K562 (cell line): ENCODE results near the gene IQGAP3.

ENCODE experiments used
- EZH2 ChIP-seq: IDR thresholded peaks from 2 replicates; pipeline ENCODE4 v1.6.1; 2012; ENCODE audit warnings: low read depth, mild to moderate bottlenecking, inconsistent platforms, low read length, borderline replicate concordance
- HSF4 ChIP-seq: fragments of 250-450 bp; sonication (Bioruptor Pico); IDR thresholded peaks from 2 replicates; pipeline ENCODE4 v2.1.2; 2022; ENCODE audit warnings: mild to moderate bottlenecking, moderate library complexity, borderline replicate concordance
- ILF3 ChIP-seq: fragments of 450-650 bp; IDR thresholded peaks from 2 replicates; pipeline ENCODE4 v1.6.1; 2018; ENCODE audit warnings: antibody characterized with exemption, mild to moderate bottlenecking, moderate library complexity, borderline replicate concordance
- IRF2 ChIP-seq: sonication (generic); formaldehyde crosslinking; IDR thresholded peaks from 2 replicates; pipeline ENCODE4 v1.8.1; 2022; ENCODE audit warnings: mild to moderate bottlenecking, missing genetic modification reagents
- MED1 ChIP-seq: sonication (generic); formaldehyde crosslinking; IDR thresholded peaks from 2 replicates; pipeline ENCODE4 v1.8.1; 2023; ENCODE audit warnings: missing genetic modification reagents, borderline replicate concordance
- MYC ChIP-seq, 2 experiments: fragments of 250-450 bp in 1 of 2; sonication (Bioruptor Pico) in 1 of 2; IDR thresholded peaks; 2 replicates each; pipeline versions ENCODE4 v1.5.1 to v1.6.1; 2012 to 2021; ENCODE audit warnings: low read depth in 2 of 2, borderline replicate concordance in 1 of 2, improper control_type of control experiment in 1 of 2, low read length in 1 of 2, mild to moderate bottlenecking in 1 of 2, moderate library complexity in 1 of 2
- SREBF2 ChIP-seq: sonication (generic); formaldehyde crosslinking; IDR thresholded peaks from 2 replicates; pipeline ENCODE4 v1.4.0; 2020; ENCODE audit warnings: mild to moderate bottlenecking, missing genetic modification reagents
- TOE1 ChIP-seq, 2 experiments: fragments of 450-650 bp in 1 of 2; sonication (generic) in 1 of 2; formaldehyde crosslinking in 1 of 2; IDR thresholded peaks; 2 replicates each; pipeline versions ENCODE4 v1.7.1 to v1.8.0; 2016 to 2022; ENCODE audit warnings: borderline replicate concordance in 2 of 2, mild to moderate bottlenecking in 2 of 2, antibody characterized with exemption in 1 of 2, inconsistent platforms in 1 of 2, low read depth in 1 of 2, missing genetic modification reagents in 1 of 2, moderate library complexity in 1 of 2
- TF ChIP-seq, protein P1 (sequence below), 3 experiments: IDR thresholded peaks in 2 of 3; conservative IDR thresholded peaks in 1 of 3; 2 replicates each; pipeline ENCODE4 v1.5.1; 2011 to 2012; ENCODE audit warnings: low read length in 3 of 3, mild to moderate bottlenecking in 3 of 3, control low read depth in 2 of 3, improper control_type of control experiment in 1 of 3, inconsistent platforms in 1 of 3, low read depth in 1 of 3, mixed read lengths in 1 of 3, moderate library complexity in 1 of 3; ENCODE audit not compliant: insufficient read depth in 2 of 3
- TF ChIP-seq, protein P2 (sequence below), 2 experiments: IDR thresholded peaks; 2 replicates each; pipeline ENCODE4 v1.6.1; 2012; ENCODE audit warnings: improper control_type of control experiment in 2 of 2, low read depth in 2 of 2, low read length in 2 of 2, borderline replicate concordance in 1 of 2

GRCh38 chr1:156528231-156528630 lies 44.1 kb downstream of the IQGAP3 start:
- TF ChIP-seq SREBF2 = no peak
- no peak for TF ChIP-seq IRF2 (CRISPR knock-in tag)
- no peak for TF ChIP-seq EZH2
- TF ChIP-seq, protein P1, sequence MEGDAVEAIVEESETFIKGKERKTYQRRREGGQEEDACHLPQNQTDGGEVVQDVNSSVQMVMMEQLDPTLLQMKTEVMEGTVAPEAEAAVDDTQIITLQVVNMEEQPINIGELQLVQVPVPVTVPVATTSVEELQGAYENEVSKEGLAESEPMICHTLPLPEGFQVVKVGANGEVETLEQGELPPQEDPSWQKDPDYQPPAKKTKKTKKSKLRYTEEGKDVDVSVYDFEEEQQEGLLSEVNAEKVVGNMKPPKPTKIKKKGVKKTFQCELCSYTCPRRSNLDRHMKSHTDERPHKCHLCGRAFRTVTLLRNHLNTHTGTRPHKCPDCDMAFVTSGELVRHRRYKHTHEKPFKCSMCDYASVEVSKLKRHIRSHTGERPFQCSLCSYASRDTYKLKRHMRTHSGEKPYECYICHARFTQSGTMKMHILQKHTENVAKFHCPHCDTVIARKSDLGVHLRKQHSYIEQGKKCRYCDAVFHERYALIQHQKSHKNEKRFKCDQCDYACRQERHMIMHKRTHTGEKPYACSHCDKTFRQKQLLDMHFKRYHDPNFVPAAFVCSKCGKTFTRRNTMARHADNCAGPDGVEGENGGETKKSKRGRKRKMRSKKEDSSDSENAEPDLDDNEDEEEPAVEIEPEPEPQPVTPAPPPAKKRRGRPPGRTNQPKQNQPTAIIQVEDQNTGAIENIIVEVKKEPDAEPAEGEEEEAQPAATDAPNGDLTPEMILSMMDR (IDR thresholded peaks at IDR 0.05 in 2 of 3, conservative IDR thresholded peaks at IDR 0.05 in 1 of 3; ENCODE audit: insufficient read depth in 2 of 3, low read depth in 1 of 3, low read length in 3 of 3) = no peak
- no peak for TF ChIP-seq ILF3
- no peak for TF ChIP-seq HSF4 (CRISPR knock-in tag)
- no peak for TF ChIP-seq MYC (IDR thresholded peaks at IDR 0.05; ENCODE audit: low read depth, low read length)
- TF ChIP-seq MYC (CRISPR knock-in tag; IDR thresholded peaks at IDR 0.05; ENCODE audit: borderline replicate concordance, low read depth) = no peak
- TF ChIP-seq, protein P2, sequence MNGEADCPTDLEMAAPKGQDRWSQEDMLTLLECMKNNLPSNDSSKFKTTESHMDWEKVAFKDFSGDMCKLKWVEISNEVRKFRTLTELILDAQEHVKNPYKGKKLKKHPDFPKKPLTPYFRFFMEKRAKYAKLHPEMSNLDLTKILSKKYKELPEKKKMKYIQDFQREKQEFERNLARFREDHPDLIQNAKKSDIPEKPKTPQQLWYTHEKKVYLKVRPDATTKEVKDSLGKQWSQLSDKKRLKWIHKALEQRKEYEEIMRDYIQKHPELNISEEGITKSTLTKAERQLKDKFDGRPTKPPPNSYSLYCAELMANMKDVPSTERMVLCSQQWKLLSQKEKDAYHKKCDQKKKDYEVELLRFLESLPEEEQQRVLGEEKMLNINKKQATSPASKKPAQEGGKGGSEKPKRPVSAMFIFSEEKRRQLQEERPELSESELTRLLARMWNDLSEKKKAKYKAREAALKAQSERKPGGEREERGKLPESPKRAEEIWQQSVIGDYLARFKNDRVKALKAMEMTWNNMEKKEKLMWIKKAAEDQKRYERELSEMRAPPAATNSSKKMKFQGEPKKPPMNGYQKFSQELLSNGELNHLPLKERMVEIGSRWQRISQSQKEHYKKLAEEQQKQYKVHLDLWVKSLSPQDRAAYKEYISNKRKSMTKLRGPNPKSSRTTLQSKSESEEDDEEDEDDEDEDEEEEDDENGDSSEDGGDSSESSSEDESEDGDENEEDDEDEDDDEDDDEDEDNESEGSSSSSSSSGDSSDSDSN (IDR thresholded peaks at IDR 0.05; ENCODE audit: borderline replicate concordance in 1 of 2, low read depth in 2 of 2, low read length in 2 of 2) = no peak
- no peak for TF ChIP-seq TOE1 (IDR thresholded peaks at IDR 0.05; ENCODE audit: borderline replicate concordance)
- TF ChIP-seq TOE1 (CRISPR knock-in tag; IDR thresholded peaks at IDR 0.05; ENCODE audit: borderline replicate concordance, low read depth) = no peak
- no peak for TF ChIP-seq MED1 (CRISPR knock-in tag)
